Endodermal cell (in vitro differentiated cells): ENCODE data around the gene TCF4. TPM values are rescaled to one million over a fixed set of nuclear protein-coding genes. Genes with fewer than 3 reads are reported as not detected.

Experiments used
- DNase-seq: peaks from one replicate; pipeline ENCODE4 v3.0.0-alpha.2; 2017
- H3K27ac ChIP-seq: 2 replicates; pipeline ENCODE4 v1.5.1; 2013; ENCODE audit warnings: mild to moderate bottlenecking, low read depth, low read length, moderate library complexity
- H3K27me3 ChIP-seq: 2 replicates; pipeline ENCODE4 v1.6.1; 2013; ENCODE audit warnings: mild to moderate bottlenecking, low read length, moderate library complexity; ENCODE audit not compliant: insufficient read depth, control insufficient read depth, poor library complexity, severe bottlenecking
- H3K36me3 ChIP-seq: 2 replicates; pipeline ENCODE4 v1.7.0; 2013; ENCODE audit warnings: mild to moderate bottlenecking, low read length, moderate library complexity; ENCODE audit not compliant: control insufficient read depth, insufficient read depth
- H3K4me1 ChIP-seq: one replicate; pipeline ENCODE4 v1.7.0; 2013; ENCODE audit warnings: low read length; ENCODE audit not compliant: control insufficient read depth, insufficient read depth
- H3K4me3 ChIP-seq: 2 replicates; pipeline ENCODE4 v1.5.1; 2013; ENCODE audit warnings: mild to moderate bottlenecking, low read length, moderate library complexity
- H3K9ac ChIP-seq: 2 replicates; pipeline ENCODE4 v1.6.1; 2013; ENCODE audit warnings: mild to moderate bottlenecking, low read length, moderate library complexity; ENCODE audit not compliant: poor library complexity, severe bottlenecking; ENCODE audit errors: extremely low read depth
- H3K9me3 ChIP-seq: 2 replicates; pipeline ENCODE4 v1.6.1; 2013; ENCODE audit warnings: mild to moderate bottlenecking, low read length, moderate library complexity; ENCODE audit not compliant: control insufficient read depth
- H3K27ac Mint-ChIP-seq: 2 replicates; pipeline ENCODE4 v1.8.0; 2020; ENCODE audit warnings: mixed read lengths
- H3K27me3 Mint-ChIP-seq: 2 replicates; pipeline ENCODE4 v1.8.0; 2021; ENCODE audit warnings: mild to moderate bottlenecking, mixed read lengths; ENCODE audit not compliant: insufficient read depth
- H3K36me3 Mint-ChIP-seq: 2 replicates; pipeline ENCODE4 v1.8.0; 2020; ENCODE audit warnings: low read depth, mixed read lengths
- H3K4me1 Mint-ChIP-seq: 2 replicates; pipeline ENCODE4 v1.8.0; 2020; ENCODE audit warnings: mixed read lengths
- H3K4me3 Mint-ChIP-seq: 2 replicates; pipeline ENCODE4 v1.8.0; 2020; ENCODE audit warnings: mild to moderate bottlenecking, moderate library complexity, mixed read lengths
- H3K9me3 Mint-ChIP-seq: 2 replicates; pipeline ENCODE4 v1.8.0; 2020; ENCODE audit warnings: mild to moderate bottlenecking, mixed read lengths
- WGBS, 2 experiments: methylation state at CpG; one replicate each; pipeline versions ENCODE4 v1.1.5 to v1.1.7; 2013; ENCODE audit warnings: missing lambda C conversion rate in 2 of 2, mixed read lengths in 1 of 2; ENCODE audit not compliant: insufficient coverage in 1 of 2, insufficient read length in 1 of 2; 5-methylcytosine and 5-hydroxymethylcytosine counted together
- total RNA-seq, 2 donors: library from RNA; stranded (reverse); fragmentation: NEBNext Ultra II Directional in 1 of 2; extraction: Animal tissue kit (Norgen Biotek cat#: 25700) in 1 of 2; gene quantifications; 2 replicates in 1 of 2; 3 replicates in 1 of 2; pipeline ENCODE4 v1.2.1, GENCODE V29; 2021
- TF ChIP-seq, protein P1 (sequence below): fragments of 200-600 bp; sonication (generic); conservative IDR thresholded peaks from 2 replicates; pipeline ENCODE4 v1.5.0; 2021; ENCODE audit warnings: antibody characterized with exemption, mild to moderate bottlenecking

TCF4 gene
- total RNA-seq, 2 donors from 2014 or later, result 40.4 to 58.5 TPM

DNA sequence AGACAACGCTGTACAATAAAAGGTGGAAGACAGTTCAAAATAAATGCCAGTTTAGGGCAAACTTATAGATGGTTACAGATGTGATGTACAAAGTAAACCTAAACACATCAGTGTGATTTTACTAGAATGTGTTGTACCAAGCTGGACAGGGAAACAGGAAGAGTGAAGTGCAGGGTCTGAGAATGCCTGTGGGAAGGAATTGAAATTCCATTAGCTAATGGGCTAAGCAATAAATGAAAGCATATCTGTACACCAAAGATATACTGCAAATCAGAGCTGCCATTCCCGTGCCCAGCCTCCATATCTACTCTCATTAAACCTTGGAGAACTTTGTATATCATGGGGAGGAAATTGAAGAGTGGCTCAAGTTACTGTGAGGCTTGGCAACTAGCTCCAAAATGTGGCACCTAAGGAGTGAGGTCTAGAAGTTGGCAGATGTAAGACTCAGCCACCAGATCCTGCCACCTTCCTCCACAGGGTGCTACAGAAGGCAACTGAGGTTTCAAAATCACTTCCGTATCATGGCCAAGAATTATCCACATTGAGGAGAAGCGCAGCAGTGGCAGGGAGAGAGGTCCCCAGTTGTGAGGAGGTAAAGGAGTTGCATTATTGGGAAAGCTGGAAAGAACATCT is 277.8 kb downstream of the TCF4 start:
- no peak overlapping the region for H3K4me3 ChIP-seq
- Mint-ChIP-seq H3K4me1 (peaks cover 29% of the 10 kb centered on the region), H3K27ac (no peak overlapping the region), H3K4me3 (no peak overlapping the region), H3K27me3 (no peaks in the 10 kb centered on the region), H3K9me3 (no peaks in the 10 kb centered on the region), H3K36me3 (no peaks in the 10 kb centered on the region)
- H3K9ac ChIP-seq, result no peak overlapping the region
- no peaks in the 10 kb centered on the region for H3K9me3 ChIP-seq
- H3K27ac ChIP-seq, result no peak overlapping the region
- no peaks in the 10 kb centered on the region for H3K4me1 ChIP-seq
- DNase-seq, result no peak
- H3K27me3 ChIP-seq, result no peaks in the 10 kb centered on the region
- H3K36me3 ChIP-seq, result no peaks in the 10 kb centered on the region
- TF ChIP-seq, protein P1, sequence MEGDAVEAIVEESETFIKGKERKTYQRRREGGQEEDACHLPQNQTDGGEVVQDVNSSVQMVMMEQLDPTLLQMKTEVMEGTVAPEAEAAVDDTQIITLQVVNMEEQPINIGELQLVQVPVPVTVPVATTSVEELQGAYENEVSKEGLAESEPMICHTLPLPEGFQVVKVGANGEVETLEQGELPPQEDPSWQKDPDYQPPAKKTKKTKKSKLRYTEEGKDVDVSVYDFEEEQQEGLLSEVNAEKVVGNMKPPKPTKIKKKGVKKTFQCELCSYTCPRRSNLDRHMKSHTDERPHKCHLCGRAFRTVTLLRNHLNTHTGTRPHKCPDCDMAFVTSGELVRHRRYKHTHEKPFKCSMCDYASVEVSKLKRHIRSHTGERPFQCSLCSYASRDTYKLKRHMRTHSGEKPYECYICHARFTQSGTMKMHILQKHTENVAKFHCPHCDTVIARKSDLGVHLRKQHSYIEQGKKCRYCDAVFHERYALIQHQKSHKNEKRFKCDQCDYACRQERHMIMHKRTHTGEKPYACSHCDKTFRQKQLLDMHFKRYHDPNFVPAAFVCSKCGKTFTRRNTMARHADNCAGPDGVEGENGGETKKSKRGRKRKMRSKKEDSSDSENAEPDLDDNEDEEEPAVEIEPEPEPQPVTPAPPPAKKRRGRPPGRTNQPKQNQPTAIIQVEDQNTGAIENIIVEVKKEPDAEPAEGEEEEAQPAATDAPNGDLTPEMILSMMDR, result no peak
- WGBS, 2 experiments, result 97 to 100% methylated on average over 3 of the region's 4 CpGs

- Mint-ChIP-seq H3K4me1 (peaks cover 21% of the 10 kb centered on the region), H3K27me3 (no peaks in the 10 kb centered on the region), H3K9me3 (no peaks in the 10 kb centered on the region), H3K36me3 (no peaks in the 10 kb centered on the region), H3K27ac (no peak overlapping the region), H3K4me3 (no peak overlapping the region)
- Histone ChIP-seq H3K9ac (no peak overlapping the region), H3K27ac (no peak overlapping the region), H3K36me3 (no peaks in the 10 kb centered on the region), H3K4me3 (no peak overlapping the region), H3K9me3 (no peaks in the 10 kb centered on the region), H3K27me3 (no peaks in the 10 kb centered on the region), H3K4me1 (no peaks in the 10 kb centered on the region)
- TF ChIP-seq, protein P1, result no peak
- no peak for DNase-seq
- WGBS, 2 experiments, result 90 to 92% methylated on average over 2 to 3 of the region's 4 CpGs
These were observed 278.7 kb downstream of the TCF4 start for GRCh38 chr18:55309249-55309648.

- Histone ChIP-seq H3K9ac (no peak overlapping the region), H3K9me3 (no peaks in the 10 kb centered on the region), H3K27ac (no peak overlapping the region), H3K4me1 (no peaks in the 10 kb centered on the region), H3K4me3 (no peak overlapping the region), H3K27me3 (no peaks in the 10 kb centered on the region), H3K36me3 (no peaks in the 10 kb centered on the region)
- TF ChIP-seq, protein P1, result no peak
- H3K4me1 Mint-ChIP-seq, result peaks cover 6% of the 10 kb centered on the region
- no peak overlapping the region for H3K4me3 Mint-ChIP-seq
- no peaks in the 10 kb centered on the region for H3K27me3 Mint-ChIP-seq
- 89% methylated on average over 3 of the region's 3 CpGs; no CpG with 5 or more reads in 1 of the 2 experiments for WGBS, 2 experiments
- DNase-seq, result no peak
- no peaks in the 10 kb centered on the region for H3K9me3 Mint-ChIP-seq
- no peaks in the 10 kb centered on the region for H3K36me3 Mint-ChIP-seq
- no peak overlapping the region for H3K27ac Mint-ChIP-seq
These were observed 280.5 kb downstream of the TCF4 start for GRCh38 chr18:55307505-55307904.
